ENCODE data around the gene DIS3L2. TPM values are rescaled to one million over a fixed set of nuclear protein-coding genes. Genes with fewer than 3 reads are reported as not detected.

DIS3L2 gene
- total and polyA plus RNA-seq, 4 donors, result 10.6 to 40.0 (median 21.8) TPM

- WGBS, 2 donors, result 96 to 97% methylated on average over 6 of the region's 6 CpGs
- no peak overlapping the region for H3K4me3 ChIP-seq (ENCODE audit: low read length in 2 of 2)
- ATAC-seq (ENCODE audit: low FRiP score), result no peak
- no peak for DNase-seq
- H3K27ac ChIP-seq (ENCODE audit: low read depth in 1 of 2, low read length in 2 of 2), result no peak overlapping the region
- H3K4me1 ChIP-seq (ENCODE audit: control insufficient read depth in 1 of 2, insufficient read depth in 2 of 2, low read length in 2 of 2), result no peaks in the 10 kb centered on the region
- H3K36me3 ChIP-seq (ENCODE audit: control insufficient read depth in 1 of 2, insufficient read depth in 2 of 2, low read length in 1 of 2), result peaks cover 0 to 2% of the 10 kb centered on the region in 2 donors
- H3K9me3 ChIP-seq (ENCODE audit: control insufficient read depth, low read length), result no peaks in the 10 kb centered on the region
- H3K27me3 ChIP-seq (ENCODE audit: control insufficient read depth in 1 of 2, insufficient read depth in 2 of 2, low read length in 1 of 2), result no peaks in the 10 kb centered on the region
- intact Hi-C loops (cut with DNase I), result no loop called here
Measured at GRCh38 chr2:232184346-232184745, 222.8 kb downstream of the DIS3L2 start.

DNA sequence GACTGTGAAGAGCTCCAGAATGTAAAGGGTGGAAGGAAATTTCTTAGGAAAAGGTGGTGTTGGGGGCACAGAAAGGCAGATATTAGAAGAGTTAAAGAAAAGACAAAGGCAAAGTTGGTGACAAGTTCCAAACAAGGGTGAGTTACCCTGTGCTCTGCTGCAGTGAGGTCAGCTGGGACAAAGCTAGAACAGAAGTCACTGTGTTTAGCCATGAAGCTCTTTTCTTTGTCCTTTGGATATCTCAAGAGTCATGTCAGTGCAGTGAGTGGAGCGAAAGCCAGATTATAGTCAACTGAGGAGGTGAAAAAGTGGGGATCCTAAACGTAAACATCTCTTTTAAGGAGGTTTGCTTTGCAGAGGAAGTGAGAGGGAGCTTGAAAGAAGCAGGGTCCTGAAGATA is 229.3 kb downstream of the DIS3L2 start:
- H3K4me3 ChIP-seq (ENCODE audit: low read length in 2 of 2), result no peak overlapping the region
- peaks cover 2% of the 10 kb centered on the region for H3K9me3 ChIP-seq (ENCODE audit: control insufficient read depth, low read length)
- DNase-seq (no peak), ATAC-seq (ENCODE audit: low FRiP score) (no peak)
- no peaks in the 10 kb centered on the region for H3K4me1 ChIP-seq (ENCODE audit: control insufficient read depth in 1 of 2, insufficient read depth in 2 of 2, low read length in 2 of 2)
- no peaks in the 10 kb centered on the region for H3K27me3 ChIP-seq (ENCODE audit: control insufficient read depth in 1 of 2, insufficient read depth in 2 of 2, low read length in 1 of 2)
- peaks cover 0 to 3% of the 10 kb centered on the region in 2 donors for H3K36me3 ChIP-seq (ENCODE audit: control insufficient read depth in 1 of 2, insufficient read depth in 2 of 2, low read length in 1 of 2)
- intact Hi-C loops (cut with DNase I), result no loop called here
- WGBS, 2 donors, result 94 to 98% methylated on average over 2 of the region's 2 CpGs
- no peak overlapping the region for H3K27ac ChIP-seq (ENCODE audit: low read depth in 1 of 2, low read length in 2 of 2)

DNA sequence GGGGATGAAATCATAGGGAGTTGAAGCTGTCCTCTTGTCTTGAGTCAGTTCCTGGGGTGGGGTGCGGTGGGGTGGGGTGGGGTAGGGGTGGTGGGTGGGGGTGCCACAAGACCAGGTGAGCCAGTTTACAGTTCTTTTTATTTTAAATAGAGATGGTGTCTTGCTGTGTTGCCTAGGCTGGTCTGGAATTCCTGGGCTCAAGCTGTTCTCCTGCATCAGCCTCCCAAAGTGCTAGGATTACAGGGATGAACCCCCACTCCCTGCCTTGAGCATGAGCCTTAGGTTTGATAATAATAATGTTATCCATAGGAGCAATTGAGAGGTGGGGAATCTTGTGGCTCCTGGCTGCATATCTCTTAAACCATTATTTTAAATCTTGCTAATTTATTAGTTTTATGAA is 234.0 kb downstream of the DIS3L2 start:
- Histone ChIP-seq H3K27ac (ENCODE audit: low read depth in 1 of 2, low read length in 2 of 2) (no peak overlapping the region), H3K36me3 (ENCODE audit: control insufficient read depth in 1 of 2, insufficient read depth in 2 of 2, low read length in 1 of 2) (peaks cover 0 to 3% of the 10 kb centered on the region in 2 donors), H3K27me3 (ENCODE audit: control insufficient read depth in 1 of 2, insufficient read depth in 2 of 2, low read length in 1 of 2) (no peaks in the 10 kb centered on the region), H3K4me3 (ENCODE audit: low read length in 2 of 2) (no peak overlapping the region), H3K4me1 (ENCODE audit: control insufficient read depth in 1 of 2, insufficient read depth in 2 of 2, low read length in 2 of 2) (no peaks in the 10 kb centered on the region), H3K9me3 (ENCODE audit: control insufficient read depth, low read length) (peaks cover 2% of the 10 kb centered on the region)
- ATAC-seq (ENCODE audit: low FRiP score) (no peak), DNase-seq (no peak)
- intact Hi-C loops (cut with DNase I), result no loop called here
- 98 to 100% methylated on average over 1 of the region's 1 CpG for WGBS, 2 donors

- ATAC-seq (ENCODE audit: low FRiP score), result no peak
- no peak for DNase-seq
- H3K36me3 ChIP-seq (ENCODE audit: control insufficient read depth in 1 of 2, insufficient read depth in 2 of 2, low read length in 1 of 2), result peaks cover 0 to 3% of the 10 kb centered on the region in 2 donors
- intact Hi-C loops (cut with DNase I), result no loop called here
- H3K9me3 ChIP-seq (ENCODE audit: control insufficient read depth, low read length), result peaks cover 2% of the 10 kb centered on the region
- H3K4me1 ChIP-seq (ENCODE audit: control insufficient read depth in 1 of 2, insufficient read depth in 2 of 2, low read length in 2 of 2), result no peaks in the 10 kb centered on the region
- no peak overlapping the region for H3K4me3 ChIP-seq (ENCODE audit: low read length in 2 of 2)
- H3K27me3 ChIP-seq (ENCODE audit: control insufficient read depth in 1 of 2, insufficient read depth in 2 of 2, low read length in 1 of 2), result no peaks in the 10 kb centered on the region
- H3K27ac ChIP-seq (ENCODE audit: low read depth in 1 of 2, low read length in 2 of 2), result no peak overlapping the region
Measured at GRCh38 chr2:232196802-232197201, 235.3 kb downstream of the DIS3L2 start.

GRCh38 chr2:232200195-232200594 is 238.7 kb downstream of the DIS3L2 start:
- 90 to 96% methylated on average over 2 of the region's 2 CpGs for WGBS, 2 donors

DNA sequence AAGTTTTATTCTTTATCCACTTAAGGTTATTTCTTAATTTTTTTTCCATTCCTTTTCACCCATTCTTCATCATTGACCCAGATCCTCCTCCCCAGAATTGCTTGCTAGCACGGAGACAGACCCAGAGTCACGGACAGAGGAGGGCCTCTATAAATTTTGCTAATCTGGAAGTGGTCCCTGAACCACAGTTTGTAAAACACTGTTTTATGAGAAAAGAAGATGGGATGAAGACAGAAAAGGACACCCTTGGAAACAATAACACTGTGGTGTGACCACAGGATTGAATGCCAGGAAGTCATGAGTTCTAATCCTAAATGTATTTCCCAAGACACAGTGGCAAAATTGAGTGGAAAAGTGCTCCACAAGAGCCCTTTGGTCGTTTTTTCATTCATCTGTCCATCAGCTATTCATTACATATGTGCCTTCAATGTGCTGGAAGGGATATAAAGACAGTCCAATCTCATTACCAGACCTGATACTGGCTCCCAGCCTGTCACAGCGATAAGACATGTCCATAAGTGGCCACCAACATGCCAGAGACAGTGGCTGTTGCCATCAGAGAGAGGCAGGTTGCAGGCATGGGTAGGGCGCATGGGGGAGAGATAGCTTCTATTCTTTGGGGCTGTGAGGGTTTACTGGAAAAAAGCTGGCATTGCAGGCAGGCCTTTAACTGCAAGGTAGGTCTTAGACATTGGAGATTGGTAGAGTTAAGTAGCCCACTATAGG is 241.8 kb downstream of the DIS3L2 start:
- 93 to 94% methylated on average over 5 of the region's 5 CpGs for WGBS, 2 donors
- DNase-seq (no peak), ATAC-seq (ENCODE audit: low FRiP score) (no peak)
- Histone ChIP-seq H3K4me1 (ENCODE audit: control insufficient read depth in 1 of 2, insufficient read depth in 2 of 2, low read length in 2 of 2) (no peaks in the 10 kb centered on the region), H3K4me3 (ENCODE audit: low read length in 2 of 2) (no peak overlapping the region), H3K27ac (ENCODE audit: low read depth in 1 of 2, low read length in 2 of 2) (no peak overlapping the region), H3K27me3 (ENCODE audit: control insufficient read depth in 1 of 2, insufficient read depth in 2 of 2, low read length in 1 of 2) (no peaks in the 10 kb centered on the region), H3K9me3 (ENCODE audit: control insufficient read depth, low read length) (no peaks in the 10 kb centered on the region), H3K36me3 (ENCODE audit: control insufficient read depth in 1 of 2, insufficient read depth in 2 of 2, low read length in 1 of 2) (no peaks in the 10 kb centered on the region)
- intact Hi-C loops (cut with DNase I), result no loop called here

More at GRCh38 chr2:232200195-232200594, 238.7 kb downstream of the DIS3L2 start:
- DNase-seq (no peak), ATAC-seq (ENCODE audit: low FRiP score) (no peak)
- no peaks in the 10 kb centered on the region for H3K27me3 ChIP-seq (ENCODE audit: control insufficient read depth in 1 of 2, insufficient read depth in 2 of 2, low read length in 1 of 2)
- H3K36me3 ChIP-seq (ENCODE audit: control insufficient read depth in 1 of 2, insufficient read depth in 2 of 2, low read length in 1 of 2), result no peaks in the 10 kb centered on the region
- intact Hi-C loops (cut with DNase I), result no loop called here
- no peaks in the 10 kb centered on the region for H3K4me1 ChIP-seq (ENCODE audit: control insufficient read depth in 1 of 2, insufficient read depth in 2 of 2, low read length in 2 of 2)
- no peak overlapping the region for H3K27ac ChIP-seq (ENCODE audit: low read depth in 1 of 2, low read length in 2 of 2)
- no peaks in the 10 kb centered on the region for H3K9me3 ChIP-seq (ENCODE audit: control insufficient read depth, low read length)
- no peak overlapping the region for H3K4me3 ChIP-seq (ENCODE audit: low read length in 2 of 2)

DNA sequence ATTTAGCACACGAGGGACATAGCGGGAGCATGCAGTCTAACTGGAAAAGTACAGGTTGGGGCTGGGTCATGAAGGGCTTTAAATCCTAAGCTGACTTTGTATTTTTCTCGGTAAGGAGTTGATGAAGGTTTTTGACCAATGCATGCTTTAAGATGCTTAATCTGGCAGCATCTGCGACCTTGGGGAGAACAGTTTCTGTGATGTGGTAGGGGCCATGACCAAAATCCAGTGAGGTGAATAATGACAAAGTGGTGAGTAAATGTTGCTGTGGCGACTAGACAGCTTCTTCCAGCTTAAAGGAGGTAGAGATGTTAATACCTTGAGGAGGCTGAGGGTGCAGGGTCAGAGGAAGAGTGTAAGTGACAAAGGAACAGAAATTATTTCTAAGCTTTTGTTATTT is 242.4 kb downstream of the DIS3L2 start:
- ATAC-seq (ENCODE audit: low FRiP score) (no peak), DNase-seq (no peak)
- Histone ChIP-seq H3K4me3 (ENCODE audit: low read length in 2 of 2) (no peak overlapping the region), H3K4me1 (ENCODE audit: control insufficient read depth in 1 of 2, insufficient read depth in 2 of 2, low read length in 2 of 2) (no peaks in the 10 kb centered on the region), H3K27me3 (ENCODE audit: control insufficient read depth in 1 of 2, insufficient read depth in 2 of 2, low read length in 1 of 2) (no peaks in the 10 kb centered on the region), H3K9me3 (ENCODE audit: control insufficient read depth, low read length) (no peaks in the 10 kb centered on the region), H3K27ac (ENCODE audit: low read depth in 1 of 2, low read length in 2 of 2) (no peak overlapping the region), H3K36me3 (ENCODE audit: control insufficient read depth in 1 of 2, insufficient read depth in 2 of 2, low read length in 1 of 2) (no peaks in the 10 kb centered on the region)
- intact Hi-C loops (cut with DNase I), result no loop called here
- 88 to 91% methylated on average over 5 of the region's 5 CpGs for WGBS, 2 donors

DNA sequence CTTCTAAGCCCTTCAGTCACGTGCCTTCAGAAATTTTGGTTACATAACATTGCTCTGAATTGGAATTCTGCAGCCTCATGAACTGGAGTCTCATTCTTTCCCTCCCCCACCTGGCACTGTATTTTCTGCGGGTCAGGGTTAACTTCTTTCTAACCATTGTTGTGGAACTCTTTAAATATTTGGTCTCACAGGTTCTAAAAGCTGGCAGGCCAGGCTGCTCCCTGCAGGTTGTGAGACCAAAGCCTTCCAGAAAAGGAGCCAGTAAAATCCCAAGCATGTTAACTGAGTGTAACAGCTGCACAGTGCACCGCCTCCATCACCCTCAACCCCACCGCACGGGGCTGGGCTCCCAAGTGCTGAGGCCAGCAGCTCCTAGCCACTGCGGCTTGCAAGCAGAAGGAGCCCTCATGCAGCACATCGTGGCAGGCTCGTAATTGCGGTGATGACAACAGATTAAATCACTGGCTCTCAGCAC is 243.0 kb downstream of the DIS3L2 start:
- no peaks in the 10 kb centered on the region for H3K4me1 ChIP-seq (ENCODE audit: control insufficient read depth in 1 of 2, insufficient read depth in 2 of 2, low read length in 2 of 2)
- no peak overlapping the region for H3K27ac ChIP-seq (ENCODE audit: low read depth in 1 of 2, low read length in 2 of 2)
- DNase-seq (no peak), ATAC-seq (ENCODE audit: low FRiP score) (no peak)
- H3K36me3 ChIP-seq (ENCODE audit: control insufficient read depth in 1 of 2, insufficient read depth in 2 of 2, low read length in 1 of 2), result no peaks in the 10 kb centered on the region
- 53 to 62% methylated on average over 9 of the region's 9 CpGs for WGBS, 2 donors
- H3K9me3 ChIP-seq (ENCODE audit: control insufficient read depth, low read length), result no peaks in the 10 kb centered on the region
- H3K27me3 ChIP-seq (ENCODE audit: control insufficient read depth in 1 of 2, insufficient read depth in 2 of 2, low read length in 1 of 2), result no peaks in the 10 kb centered on the region
- intact Hi-C loops (cut with DNase I), result no loop called here
- no peak overlapping the region for H3K4me3 ChIP-seq (ENCODE audit: low read length in 2 of 2)

DNA sequence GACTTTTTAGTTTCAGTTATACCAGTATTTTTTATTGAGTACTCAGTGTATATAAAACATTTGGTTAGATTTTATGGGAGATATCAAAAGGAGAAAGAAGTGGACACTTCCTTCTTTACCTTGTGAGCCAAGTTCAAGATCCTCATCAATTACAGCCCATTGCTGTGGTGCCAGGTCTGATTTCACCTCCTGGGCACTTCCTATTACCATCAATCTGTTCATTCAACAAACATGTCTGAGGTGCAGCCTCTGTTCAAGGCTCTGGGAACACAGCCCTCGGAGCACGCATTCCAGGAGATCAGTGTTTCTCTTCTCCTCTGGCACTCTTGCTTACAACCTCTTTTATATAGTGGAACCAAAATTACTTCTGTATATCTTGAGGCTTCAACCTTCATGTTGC is 245.7 kb downstream of the DIS3L2 start:
- 21 to 46% methylated on average over 2 of the region's 2 CpGs for WGBS, 2 donors

More for the DNA sequence above, 245.7 kb downstream of the DIS3L2 start:
- DNase-seq, result no peak
- ATAC-seq (ENCODE audit: low FRiP score), result no peak
- Histone ChIP-seq H3K4me3 (ENCODE audit: low read length in 2 of 2) (no peak overlapping the region), H3K27me3 (ENCODE audit: control insufficient read depth in 1 of 2, insufficient read depth in 2 of 2, low read length in 1 of 2) (no peaks in the 10 kb centered on the region), H3K27ac (ENCODE audit: low read depth in 1 of 2, low read length in 2 of 2) (no peak overlapping the region), H3K36me3 (ENCODE audit: control insufficient read depth in 1 of 2, insufficient read depth in 2 of 2, low read length in 1 of 2) (peaks cover 0 to 7% of the 10 kb centered on the region in 2 donors), H3K4me1 (ENCODE audit: control insufficient read depth in 1 of 2, insufficient read depth in 2 of 2, low read length in 2 of 2) (no peaks in the 10 kb centered on the region), H3K9me3 (ENCODE audit: control insufficient read depth, low read length) (no peaks in the 10 kb centered on the region)
- intact Hi-C loops (cut with DNase I), result no loop called here

Data from aorta (tissue), 5 donors.